Pulmonary artery endothelial cell (primary cell): Measurements from ENCODE around the gene NRAS. TPM values are rescaled to one million over a fixed set of nuclear protein-coding genes. Genes with fewer than 3 reads are reported as not detected.

Experiments
- DNase-seq: peaks from one replicate; pipeline ENCODE4 v3.0.0-alpha.2; 2011; ENCODE audit warnings: low read depth, low spot score
- total RNA-seq: library from RNA; depleted of rRNA; stranded (reverse); fragments of >200 nt; gene quantifications from 2 replicates; pipeline ENCODE4 v1.2.3, GENCODE V29; 2014

The NRAS gene
- total RNA-seq, 1 donor from 2014 or later, result 73.7 TPM

GRCh38 chr1:114728553-114728952 is 12.0 kb upstream of the NRAS start:
- DNase-seq, result no peak

DNA sequence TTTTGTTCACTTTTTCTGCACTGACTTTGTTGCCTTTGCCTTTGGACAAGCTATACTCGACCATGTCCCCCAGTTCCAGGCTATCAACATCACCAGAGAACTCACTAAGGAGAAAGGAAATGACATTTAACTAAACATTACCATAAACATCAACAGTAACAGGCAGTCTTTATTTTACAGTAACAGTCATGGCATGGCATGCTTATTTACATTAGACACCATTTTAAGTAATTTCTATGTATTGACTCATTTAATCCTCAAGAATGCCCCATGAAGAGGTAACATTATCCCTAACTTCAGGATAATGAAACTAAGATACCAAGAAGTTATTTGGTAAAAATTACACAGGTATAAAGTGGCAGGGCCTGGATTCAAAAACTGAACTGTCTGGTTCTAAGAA is 8.7 kb upstream of the NRAS start:
- no peak for DNase-seq

DNA sequence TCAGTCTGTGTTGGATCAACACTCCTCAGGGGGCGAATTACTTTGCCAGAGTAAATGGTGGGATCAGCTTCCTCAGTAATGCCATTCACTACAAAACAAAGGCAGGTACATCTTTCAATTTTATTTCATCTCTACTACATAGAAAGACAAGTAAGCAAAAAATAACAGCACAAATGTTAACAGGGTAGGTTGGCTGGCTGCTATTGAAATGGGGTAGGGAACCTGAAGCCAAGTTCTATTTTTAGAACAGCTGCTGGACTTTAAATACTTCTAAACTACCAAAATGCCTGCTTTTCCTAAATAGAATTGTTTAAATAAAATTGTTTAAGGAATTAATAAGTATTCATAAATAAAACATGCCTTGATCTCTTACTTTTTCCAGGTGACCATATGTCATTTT is 7.3 kb upstream of the NRAS start:
- no peak for DNase-seq

- DNase-seq, result no peak
Measured at GRCh38 chr1:114723457-114723856, 6.9 kb upstream of the NRAS start.

DNA sequence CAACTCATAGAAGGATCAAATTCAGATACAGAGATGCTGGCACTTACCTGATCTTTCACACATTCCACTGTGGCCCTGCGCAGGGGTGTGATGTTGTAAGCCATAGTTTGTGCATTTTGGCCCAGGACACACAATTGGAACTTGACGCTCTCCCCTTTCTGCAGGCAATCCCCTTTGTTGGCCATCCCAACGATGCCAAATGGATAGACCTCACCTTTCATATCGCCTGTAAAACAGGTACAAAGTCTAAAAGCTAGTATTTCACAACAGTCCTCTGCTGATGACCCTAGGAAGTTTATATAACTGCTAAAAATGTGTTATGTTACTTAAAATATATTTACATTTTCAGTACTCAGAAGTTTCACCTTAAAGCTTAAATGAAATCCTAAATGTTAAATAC is 3.9 kb upstream of the NRAS start:
- DNase-seq, result no peak

- DNase-seq, result no peak
Measured at GRCh38 chr1:114719424-114719787, 2.8 kb upstream of the NRAS start.

DNA sequence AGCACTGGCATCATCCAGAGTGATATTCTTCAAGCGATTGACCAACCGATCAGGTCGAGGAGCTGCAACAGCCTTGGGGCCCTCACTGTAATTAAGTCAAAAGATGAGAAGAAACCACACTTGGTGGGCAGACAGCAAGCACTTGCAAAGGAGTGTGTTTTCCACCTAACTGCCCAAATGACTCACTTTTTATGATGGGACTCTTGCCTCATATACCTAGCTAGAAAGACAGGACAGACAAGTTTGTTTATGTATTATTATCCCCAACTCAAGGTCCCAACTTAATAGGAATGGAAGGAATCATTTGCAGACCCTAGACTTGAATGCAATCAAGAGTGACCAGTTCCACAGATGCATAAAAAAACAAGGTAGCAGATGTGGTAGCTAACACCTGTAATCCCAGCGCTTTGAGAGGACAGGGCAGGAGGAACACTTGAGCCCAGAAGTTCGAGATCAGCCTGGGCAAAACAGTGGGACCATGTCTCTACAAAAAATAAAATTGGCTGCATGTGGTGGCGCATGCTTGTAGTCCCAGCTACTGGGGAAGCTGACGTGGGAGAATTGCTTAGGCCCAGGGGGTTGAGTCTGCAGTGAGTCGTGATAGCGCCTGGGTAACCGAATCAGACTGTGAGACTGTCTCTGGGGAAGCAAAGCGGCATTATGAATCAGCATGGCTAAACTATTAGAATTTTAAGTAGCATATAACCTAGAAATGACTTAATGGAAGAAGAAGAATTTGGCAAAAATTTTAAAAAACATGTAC is 2.3 kb upstream of the NRAS start:
- DNase-seq, result no peak

DNA sequence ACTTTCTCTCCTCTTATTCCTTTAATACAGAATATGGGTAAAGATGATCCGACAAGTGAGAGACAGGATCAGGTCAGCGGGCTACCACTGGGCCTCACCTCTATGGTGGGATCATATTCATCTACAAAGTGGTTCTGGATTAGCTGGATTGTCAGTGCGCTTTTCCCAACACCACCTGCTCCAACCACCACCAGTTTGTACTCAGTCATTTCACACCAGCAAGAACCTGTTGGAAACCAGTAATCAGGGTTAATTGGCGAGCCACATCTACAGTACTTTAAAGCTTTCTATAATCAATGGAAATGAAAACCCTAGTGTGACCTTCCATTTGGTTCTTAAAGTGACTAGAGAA is 643 bp downstream of the NRAS start:
- DNase-seq, result no peak

DNA sequence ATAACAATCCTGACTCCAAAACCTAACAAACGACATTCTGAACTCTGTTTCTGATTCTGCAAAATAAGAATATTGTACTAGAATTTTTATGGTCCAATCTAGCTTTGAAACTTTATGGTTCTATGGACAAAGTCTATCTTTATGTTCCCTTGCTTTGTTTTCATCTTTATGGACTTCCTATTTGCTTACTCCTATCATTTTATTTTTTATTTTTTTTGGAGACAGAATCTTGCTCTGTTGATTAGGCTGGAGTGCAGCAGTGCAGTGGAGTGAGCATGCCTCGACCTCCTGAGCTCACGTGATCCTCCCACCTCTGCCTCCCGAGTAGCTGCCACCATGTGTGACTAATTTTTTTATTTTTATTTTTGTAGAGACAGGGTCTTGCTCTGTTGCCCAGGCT is 3.6 kb downstream of the NRAS start:
- DNase-seq, result no peak

- DNase-seq, result no peak
Measured at GRCh38 chr1:114710360-114710759, 6.2 kb downstream of the NRAS start.

GRCh38 chr1:114707604-114708003 is 9.0 kb downstream of the NRAS start:
- DNase-seq, result no peak

DNA sequence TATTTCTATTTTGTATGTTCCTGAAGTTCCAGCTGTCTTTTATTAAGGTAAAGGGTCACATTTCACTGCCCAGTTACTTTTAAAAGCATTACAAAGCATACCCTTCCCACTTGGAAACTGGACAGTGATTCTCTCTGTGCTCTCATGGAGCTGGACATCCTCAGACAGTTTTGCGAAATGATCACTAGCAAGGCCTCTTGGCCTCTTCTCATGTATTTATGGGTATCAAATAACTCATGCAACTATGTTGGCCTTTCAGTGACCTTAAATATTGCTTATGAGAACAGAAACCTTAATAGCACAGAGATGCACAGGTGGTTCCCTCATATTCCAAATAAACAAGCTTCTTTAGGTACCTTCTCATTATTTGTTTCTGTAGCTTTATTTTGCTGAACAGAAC is 13.3 kb downstream of the NRAS start:
- DNase-seq, result no peak

- no peak for DNase-seq
Measured at GRCh38 chr1:114702737-114703136, 13.8 kb downstream of the NRAS start.

GRCh38 chr1:114701931-114702330 is 14.6 kb downstream of the NRAS start:
- no peak for DNase-seq

GRCh38 chr1:114700036-114700600 is 16.5 kb downstream of the NRAS start:
- no peak for DNase-seq

DNA sequence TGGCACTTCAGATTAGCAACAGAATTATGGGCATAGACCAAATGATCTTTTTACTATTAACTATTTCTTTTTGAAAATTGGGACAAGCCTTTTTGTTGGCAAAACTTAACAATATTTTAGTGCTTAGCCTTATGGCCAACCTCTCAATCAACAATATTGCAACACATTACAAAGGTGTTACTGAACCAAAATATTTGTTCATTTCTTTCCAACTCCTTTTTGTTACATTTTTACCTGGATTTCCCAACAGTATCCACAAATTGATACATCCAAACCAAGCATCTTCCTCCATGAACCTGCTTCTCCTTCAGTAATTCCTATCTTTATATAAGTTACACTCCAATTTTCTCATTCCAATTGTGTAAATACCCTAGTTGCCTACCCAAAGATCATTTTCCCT is 19.8 kb downstream of the NRAS start:
- no peak for DNase-seq

DNA sequence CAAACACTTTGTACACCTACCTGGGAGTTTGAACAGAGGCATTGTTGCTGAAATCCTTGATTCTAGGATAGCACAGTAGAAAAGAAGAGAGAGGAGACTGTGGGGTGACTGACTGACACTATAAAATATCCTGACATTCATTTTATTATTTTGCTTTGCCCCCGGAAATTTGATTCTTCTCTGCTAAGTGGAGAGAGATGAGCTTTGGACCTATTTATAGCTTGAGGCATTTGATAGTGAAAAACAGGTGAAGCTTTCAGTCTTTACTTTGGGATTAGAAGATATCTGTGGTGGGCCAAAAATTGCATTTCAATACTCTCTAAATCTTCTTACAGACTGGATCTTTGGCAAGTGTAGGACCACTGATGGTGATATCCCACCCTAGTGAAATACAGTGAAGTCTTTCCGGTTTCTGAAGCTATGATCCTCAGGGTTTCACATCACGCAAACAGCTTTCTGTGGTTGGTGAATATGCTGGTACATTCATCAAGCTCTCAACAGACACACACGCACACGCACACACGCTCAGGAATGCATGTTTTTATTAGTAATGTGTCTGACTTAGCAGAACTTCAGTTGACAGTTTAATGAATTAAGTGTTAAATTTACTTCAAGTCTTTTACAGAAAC is 21.0 kb downstream of the NRAS start, which contains the start of gene AMPD1:
Gene AMPD1, minus strand, starts transcription at position 117 of the 629 bp plus-strand sequence. Its CDS starts 75 bp downstream, at position 42.
- no peak for DNase-seq

- no peak for DNase-seq
Measured at GRCh38 chr1:114694540-114695310, 21.8 kb downstream of the NRAS start.

- DNase-seq, result no peak
Measured at GRCh38 chr1:114692947-114693346, 23.6 kb downstream of the NRAS start.

GRCh38 chr1:114691061-114691460 is 25.5 kb downstream of the NRAS start:
- no peak for DNase-seq

GRCh38 chr1:114690148-114690547 is 26.4 kb downstream of the NRAS start:
- DNase-seq, result no peak

DNA sequence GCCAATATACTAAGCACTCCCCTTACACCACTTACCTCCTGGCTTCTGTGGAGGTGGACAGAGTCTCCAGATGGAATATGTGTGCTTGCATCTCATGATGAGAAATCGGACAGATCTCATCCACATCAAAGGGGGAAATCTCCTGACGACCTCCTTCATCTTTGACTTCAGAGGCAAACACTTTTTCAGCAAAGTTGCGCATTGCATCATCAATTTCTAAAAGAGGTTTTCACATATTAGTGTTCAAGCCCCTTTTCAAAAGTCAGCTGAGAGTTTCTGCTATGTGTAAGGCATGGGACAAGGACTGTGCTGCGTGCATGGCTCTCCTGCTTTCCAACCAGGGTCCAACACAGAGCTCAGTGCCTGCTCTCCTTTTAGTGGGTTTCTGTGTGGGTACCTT is 28.0 kb downstream of the NRAS start:
- DNase-seq, result no peak
